IPS-11a (cell line): Measurements from ENCODE around the gene LNX1.

ENCODE experiments used
- H3K4me3 ChIP-seq: one replicate; pipeline ENCODE4 v1.5.1; 2013; ENCODE audit warnings: low read depth, low read length, control low read depth

LNX1 gene

GRCh38 chr4:53538756-53539155, 52.5 kb downstream of the LNX1 start:
- no peak overlapping the region for H3K4me3 ChIP-seq

- H3K4me3 ChIP-seq, result no peak overlapping the region
Observed at GRCh38 chr4:53537606-53538005, 53.7 kb downstream of the LNX1 start.

- H3K4me3 ChIP-seq, result no peak overlapping the region
Observed at GRCh38 chr4:53536328-53536727, 55.0 kb downstream of the LNX1 start.

GRCh38 chr4:53535567-53535966, 55.7 kb downstream of the LNX1 start:
- H3K4me3 ChIP-seq, result no peak overlapping the region

GRCh38 chr4:53534684-53535083, 56.6 kb downstream of the LNX1 start:
- no peak overlapping the region for H3K4me3 ChIP-seq

GRCh38 chr4:53532521-53532920, 58.8 kb downstream of the LNX1 start:
- H3K4me3 ChIP-seq, result no peak overlapping the region

GRCh38 chr4:53531585-53532224, 59.6 kb downstream of the LNX1 start:
- no peak overlapping the region for H3K4me3 ChIP-seq

GRCh38 chr4:53529025-53529424, 62.3 kb downstream of the LNX1 start:
- H3K4me3 ChIP-seq, result no peak overlapping the region

- H3K4me3 ChIP-seq, result no peak overlapping the region
Observed at GRCh38 chr4:53527930-53528329, 63.4 kb downstream of the LNX1 start.

- no peak overlapping the region for H3K4me3 ChIP-seq
Observed at GRCh38 chr4:53527326-53527725, 64.0 kb downstream of the LNX1 start.

- H3K4me3 ChIP-seq, result no peak overlapping the region
Observed at GRCh38 chr4:53522334-53522733, 69.0 kb downstream of the LNX1 start.

- no peak overlapping the region for H3K4me3 ChIP-seq
Observed at GRCh38 chr4:53520116-53520515, 71.2 kb downstream of the LNX1 start.

GRCh38 chr4:53518807-53519206, 72.5 kb downstream of the LNX1 start:
- no peak overlapping the region for H3K4me3 ChIP-seq

- no peak overlapping the region for H3K4me3 ChIP-seq
Observed at GRCh38 chr4:53515076-53515475, 76.2 kb downstream of the LNX1 start.

- no peak overlapping the region for H3K4me3 ChIP-seq
Observed at GRCh38 chr4:53514509-53514908, 76.8 kb downstream of the LNX1 start.

- no peak overlapping the region for H3K4me3 ChIP-seq
Observed at GRCh38 chr4:53512608-53513007, 78.7 kb downstream of the LNX1 start.

- H3K4me3 ChIP-seq, result no peak overlapping the region
Observed at GRCh38 chr4:53511014-53511413, 80.3 kb downstream of the LNX1 start.

GRCh38 chr4:53510321-53510720, 81.0 kb downstream of the LNX1 start:
- no peak overlapping the region for H3K4me3 ChIP-seq

- H3K4me3 ChIP-seq, result no peak overlapping the region
Observed at GRCh38 chr4:53508446-53508845, 82.8 kb downstream of the LNX1 start.

GRCh38 chr4:53507671-53508286, 83.5 kb downstream of the LNX1 start:
- H3K4me3 ChIP-seq, result no peak overlapping the region

GRCh38 chr4:53507058-53507457, 84.2 kb downstream of the LNX1 start:
- no peak overlapping the region for H3K4me3 ChIP-seq

- H3K4me3 ChIP-seq, result no peak overlapping the region
Observed at GRCh38 chr4:53505947-53506346, 85.3 kb downstream of the LNX1 start.

GRCh38 chr4:53502094-53502493, 89.2 kb downstream of the LNX1 start:
- no peak overlapping the region for H3K4me3 ChIP-seq
